Endodermal cell (in vitro differentiated cells): ENCODE measurements around the gene FAAP100. TPM values are rescaled to one million over a fixed set of nuclear protein-coding genes. Genes with fewer than 3 reads are reported as not detected.

Experiments used
- DNase-seq: peaks from one replicate; pipeline ENCODE4 v3.0.0-alpha.2; 2017
- H3K27ac ChIP-seq: 2 replicates; pipeline ENCODE4 v1.5.1; 2013; ENCODE audit warnings: mild to moderate bottlenecking, low read depth, low read length, moderate library complexity
- H3K27me3 ChIP-seq: 2 replicates; pipeline ENCODE4 v1.6.1; 2013; ENCODE audit warnings: mild to moderate bottlenecking, low read length, moderate library complexity; ENCODE audit not compliant: insufficient read depth, control insufficient read depth, poor library complexity, severe bottlenecking
- H3K36me3 ChIP-seq: 2 replicates; pipeline ENCODE4 v1.7.0; 2013; ENCODE audit warnings: mild to moderate bottlenecking, low read length, moderate library complexity; ENCODE audit not compliant: control insufficient read depth, insufficient read depth
- H3K4me1 ChIP-seq: one replicate; pipeline ENCODE4 v1.7.0; 2013; ENCODE audit warnings: low read length; ENCODE audit not compliant: control insufficient read depth, insufficient read depth
- H3K4me3 ChIP-seq: 2 replicates; pipeline ENCODE4 v1.5.1; 2013; ENCODE audit warnings: mild to moderate bottlenecking, low read length, moderate library complexity
- H3K9ac ChIP-seq: 2 replicates; pipeline ENCODE4 v1.6.1; 2013; ENCODE audit warnings: mild to moderate bottlenecking, low read length, moderate library complexity; ENCODE audit not compliant: poor library complexity, severe bottlenecking; ENCODE audit errors: extremely low read depth
- H3K9me3 ChIP-seq: 2 replicates; pipeline ENCODE4 v1.6.1; 2013; ENCODE audit warnings: mild to moderate bottlenecking, low read length, moderate library complexity; ENCODE audit not compliant: control insufficient read depth
- H3K27ac Mint-ChIP-seq: 2 replicates; pipeline ENCODE4 v1.8.0; 2020; ENCODE audit warnings: mixed read lengths
- H3K27me3 Mint-ChIP-seq: 2 replicates; pipeline ENCODE4 v1.8.0; 2021; ENCODE audit warnings: mild to moderate bottlenecking, mixed read lengths; ENCODE audit not compliant: insufficient read depth
- H3K36me3 Mint-ChIP-seq: 2 replicates; pipeline ENCODE4 v1.8.0; 2020; ENCODE audit warnings: low read depth, mixed read lengths
- H3K4me1 Mint-ChIP-seq: 2 replicates; pipeline ENCODE4 v1.8.0; 2020; ENCODE audit warnings: mixed read lengths
- H3K4me3 Mint-ChIP-seq: 2 replicates; pipeline ENCODE4 v1.8.0; 2020; ENCODE audit warnings: mild to moderate bottlenecking, moderate library complexity, mixed read lengths
- H3K9me3 Mint-ChIP-seq: 2 replicates; pipeline ENCODE4 v1.8.0; 2020; ENCODE audit warnings: mild to moderate bottlenecking, mixed read lengths
- CTCF ChIP-seq: fragments of 200-600 bp; sonication (generic); conservative IDR thresholded peaks from 2 replicates; pipeline ENCODE4 v1.5.0; 2021; ENCODE audit warnings: antibody characterized with exemption, mild to moderate bottlenecking
- WGBS, 2 experiments: methylation state at CpG; one replicate each; pipeline versions ENCODE4 v1.1.5 to v1.1.7; 2013; ENCODE audit warnings: missing lambda C conversion rate in 2 of 2, mixed read lengths in 1 of 2; ENCODE audit not compliant: insufficient coverage in 1 of 2, insufficient read length in 1 of 2; 5-methylcytosine and 5-hydroxymethylcytosine counted together
- total RNA-seq, 2 donors: library from RNA; stranded (reverse); fragmentation: NEBNext Ultra II Directional in 1 of 2; extraction: Animal tissue kit (Norgen Biotek cat#: 25700) in 1 of 2; gene quantifications; 2 replicates in 1 of 2; 3 replicates in 1 of 2; pipeline ENCODE4 v1.2.1, GENCODE V29; 2021

Gene FAAP100
- total RNA-seq, 2 donors from 2014 or later: 34.5 to 39.5 TPM

- Histone ChIP-seq H3K4me3 (no peak overlapping the region), H3K4me1 (peaks cover 7% of the 10 kb centered on the region), H3K36me3 (no peaks in the 10 kb centered on the region), H3K9ac (no peak overlapping the region), H3K27me3 (peaks cover 8% of the 10 kb centered on the region), H3K9me3 (no peaks in the 10 kb centered on the region), H3K27ac (no peak overlapping the region)
- Mint-ChIP-seq H3K27ac (no peak overlapping the region), H3K27me3 (peaks cover 47% of the 10 kb centered on the region), H3K9me3 (no peaks in the 10 kb centered on the region), H3K4me3 (no peak overlapping the region), H3K4me1 (peaks cover 2% of the 10 kb centered on the region), H3K36me3 (no peaks in the 10 kb centered on the region)
- DNase-seq: no peak
- no peak for TF ChIP-seq CTCF
- 92 to 95% methylated on average over 14 to 18 of the region's 18 CpGs for WGBS, 2 experiments
Measured at GRCh38 chr17:81524039-81524864, 27.9 kb downstream of the FAAP100 start.

- H3K4me3 Mint-ChIP-seq: no peak overlapping the region
Measured at GRCh38 chr17:81523402-81524038, 28.6 kb downstream of the FAAP100 start.

More at GRCh38 chr17:81523402-81524038, 28.6 kb downstream of the FAAP100 start:
- Mint-ChIP-seq H3K4me1 (peaks cover 2% of the 10 kb centered on the region), H3K36me3 (no peaks in the 10 kb centered on the region), H3K27ac (no peak overlapping the region), H3K9me3 (no peaks in the 10 kb centered on the region), H3K27me3 (peaks cover 43% of the 10 kb centered on the region)
- 66 to 74% methylated on average over 8 to 17 of the region's 17 CpGs for WGBS, 2 experiments
- H3K4me1 ChIP-seq: peaks cover 9% of the 10 kb centered on the region
- no peak for DNase-seq
- peak; percentile 9 for TF ChIP-seq CTCF
- peaks cover 8% of the 10 kb centered on the region for H3K27me3 ChIP-seq
- H3K9ac ChIP-seq: no peak overlapping the region
- H3K27ac ChIP-seq: peak overlapping the region; percentile 82
- no peaks in the 10 kb centered on the region for H3K9me3 ChIP-seq
- H3K36me3 ChIP-seq: no peaks in the 10 kb centered on the region
- H3K4me3 ChIP-seq: no peak overlapping the region
